Astrocyte of the spinal cord (primary cell): ENCODE measurements around the gene PTRHD1.

ENCODE experiments used
- DNase-seq: peaks from one replicate; pipeline ENCODE4 v3.0.0; 2011; ENCODE audit warnings: low read depth, low spot score
- H3K4me3 ChIP-seq: 2 replicates; pipeline ENCODE4 v1.5.1; 2011; ENCODE audit warnings: low read depth, mild to moderate bottlenecking, low read length, moderate library complexity
- CTCF ChIP-seq: IDR thresholded peaks from 2 replicates; pipeline ENCODE4 v1.5.1; 2012; ENCODE audit warnings: low read depth, mild to moderate bottlenecking, low read length, inconsistent platforms
- in situ Hi-C: cut with HindIII; loops from 2 replicates; pipeline ENCODE4 v1.10.0; 2017; ENCODE audit warnings: low sequenced_read_pairs

PTRHD1 gene

DNA sequence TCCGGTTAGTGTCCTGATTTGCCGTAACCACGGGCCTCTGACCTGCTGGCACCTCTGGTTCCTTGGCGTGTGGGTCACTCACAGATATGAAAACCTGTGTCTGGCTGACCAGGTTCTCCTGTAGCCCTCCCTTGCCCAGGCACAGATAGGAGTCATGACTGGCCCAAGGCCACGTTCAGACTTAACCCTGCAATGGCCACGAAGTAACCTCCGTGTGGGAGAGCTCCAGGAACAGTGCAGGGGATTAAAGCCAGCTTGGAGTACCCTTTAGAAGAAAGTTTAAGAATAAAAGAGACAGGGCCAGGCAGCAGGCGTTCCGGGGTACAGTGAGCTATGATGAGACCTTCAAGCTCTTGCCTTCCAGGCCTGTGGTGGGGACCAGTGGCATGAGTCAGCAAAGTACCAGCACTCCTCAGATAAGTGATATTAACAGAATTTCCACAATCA lies 25.6 kb upstream of the PTRHD1 start:
- no peak for TF ChIP-seq CTCF
- H3K4me3 ChIP-seq = no peak overlapping the region
- in situ Hi-C loops = no loop called here
- peak; percentile 55 for DNase-seq

- in situ Hi-C loops = no loop called here
- no peak for TF ChIP-seq CTCF
- no peak overlapping the region for H3K4me3 ChIP-seq
- peak; percentile 83 for DNase-seq
These were observed 23.7 kb upstream of the PTRHD1 start for GRCh38 chr2:24816884-24817283.

- no peak for DNase-seq
- no peak overlapping the region for H3K4me3 ChIP-seq
- TF ChIP-seq CTCF = no peak
- in situ Hi-C loops = no loop called here
These were observed 23.2 kb upstream of the PTRHD1 start for GRCh38 chr2:24816404-24816803.

DNA sequence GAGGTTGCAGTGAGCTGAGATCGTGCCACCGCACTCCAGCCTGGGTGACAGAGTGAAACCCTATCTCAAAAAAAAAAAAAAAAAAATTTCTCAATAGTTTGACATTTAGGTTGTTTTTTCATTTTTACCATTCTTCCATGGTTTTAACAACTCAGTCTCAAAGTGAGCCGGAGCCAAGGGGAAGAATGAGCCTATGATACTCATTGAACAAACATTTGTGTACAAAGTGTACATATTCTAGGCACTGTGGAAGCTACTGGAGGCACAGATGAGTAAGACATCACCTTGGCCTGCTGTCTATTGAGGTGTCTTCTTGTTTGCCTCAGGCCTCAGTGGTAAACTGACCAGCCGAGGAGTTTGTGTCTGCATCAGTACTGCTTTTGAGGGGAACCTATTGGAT lies 22.0 kb upstream of the PTRHD1 start:
- in situ Hi-C loops = no loop called here

DNA sequence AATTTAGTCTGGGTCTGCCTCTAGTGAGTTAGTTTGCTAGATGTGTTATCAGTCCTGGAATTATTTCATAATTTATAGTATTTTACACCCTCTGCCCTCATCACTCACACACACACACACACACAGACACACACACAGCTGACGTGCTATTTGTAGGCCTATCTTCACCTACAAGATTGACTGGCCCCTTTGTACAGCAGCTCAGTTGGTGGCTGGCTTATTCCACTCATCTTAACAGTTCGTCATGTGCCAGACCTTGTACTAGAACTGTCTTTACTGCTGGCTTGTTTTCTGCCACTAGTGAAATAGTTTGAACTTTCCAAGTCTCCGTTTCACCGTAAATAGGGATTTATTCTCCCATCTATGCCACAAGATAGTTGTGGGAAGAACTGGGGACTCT lies 21.3 kb upstream of the PTRHD1 start:
- DNase-seq = no peak
- H3K4me3 ChIP-seq = no peak overlapping the region
- in situ Hi-C loops = no loop called here
- TF ChIP-seq CTCF = no peak

More for the DNA sequence above, 22.0 kb upstream of the PTRHD1 start:
- no peak for TF ChIP-seq CTCF
- no peak overlapping the region for H3K4me3 ChIP-seq
- no peak for DNase-seq

DNA sequence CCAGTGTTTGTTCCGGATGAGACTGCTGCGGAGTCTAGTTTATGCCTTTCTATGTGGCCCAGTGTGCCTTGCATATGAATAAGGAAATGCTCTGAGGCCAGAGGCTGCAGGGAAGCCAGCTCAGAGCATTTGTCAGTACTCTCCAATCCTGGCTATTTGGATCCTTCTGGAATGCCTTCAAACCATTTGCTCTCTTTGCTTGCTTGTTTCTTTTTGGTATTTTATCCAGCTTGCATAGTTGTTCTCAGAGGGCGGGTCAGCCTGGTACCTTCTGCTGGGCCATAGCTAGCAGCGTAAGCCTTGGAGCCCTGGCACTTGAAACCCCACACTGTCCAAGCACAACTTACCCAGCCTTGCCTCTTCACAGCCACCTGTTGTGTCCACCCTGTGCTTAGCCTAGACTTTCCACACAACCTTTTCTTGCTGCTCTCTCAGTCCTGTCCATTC lies 20.5 kb upstream of the PTRHD1 start:
- DNase-seq = no peak
- TF ChIP-seq CTCF = no peak
- no peak overlapping the region for H3K4me3 ChIP-seq
- in situ Hi-C loops = no loop called here

- DNase-seq = no peak
- H3K4me3 ChIP-seq = no peak overlapping the region
- in situ Hi-C loops = no loop called here
- no peak for TF ChIP-seq CTCF
These were observed 16.3 kb upstream of the PTRHD1 start for GRCh38 chr2:24809316-24810007.
